ENCODE data around the gene CUL1.

Gene CUL1

GRCh38 chr7:148747274-148747673 lies 48.6 kb downstream of the CUL1 start:
- Histone ChIP-seq H3K4me1 (ENCODE audit: insufficient read depth, low read length) (no peaks in the 10 kb centered on the region), H2AFZ (ENCODE audit: low read depth, low read length) (no peak overlapping the region), H3K27ac (ENCODE audit: low read length) (no peak overlapping the region), H3K9ac (ENCODE audit: low read depth, low read length) (no peak overlapping the region), H3K9me3 (ENCODE audit: insufficient read depth, low read length, severe bottlenecking) (peaks cover 5% of the 10 kb centered on the region), H4K20me1 (ENCODE audit: insufficient read depth, low read length) (peaks cover 25% of the 10 kb centered on the region), H3K27me3 (ENCODE audit: insufficient read depth, low read length, poor library complexity) (no peaks in the 10 kb centered on the region), H3K4me3 (ENCODE audit: low read depth in 1 of 2, low read length in 2 of 2) (no peak overlapping the region), H3K4me2 (ENCODE audit: insufficient read depth, low read length) (no peak overlapping the region), H3K36me3 (ENCODE audit: insufficient read depth, low read length) (peaks cover 26% of the 10 kb centered on the region), H3K79me2 (ENCODE audit: insufficient read depth, low read length) (peaks cover 56% of the 10 kb centered on the region)
- DNase-seq: no peak
- no peak for ATAC-seq (ENCODE audit: insufficient read depth, low read depth)
- TF ChIP-seq CTCF (IDR thresholded peaks at IDR 0.05; ENCODE audit: borderline replicate concordance, extremely low read depth, low read length, poor library complexity, severe bottlenecking) (no peak), EZH2 (IDR thresholded peaks at IDR 0.05; ENCODE audit: borderline replicate concordance, low read depth, low read length, severe bottlenecking) (no peak)

GRCh38 chr7:148750442-148751355 lies 52.0 kb downstream of the CUL1 start:
- H3K79me2 ChIP-seq (ENCODE audit: insufficient read depth, low read length): peaks cover 49% of the 10 kb centered on the region
- peaks cover 29% of the 10 kb centered on the region for H4K20me1 ChIP-seq (ENCODE audit: insufficient read depth, low read length)
- no peaks in the 10 kb centered on the region for H3K9me3 ChIP-seq (ENCODE audit: insufficient read depth, low read length, severe bottlenecking)
- no peak overlapping the region for H2AFZ ChIP-seq (ENCODE audit: low read depth, low read length)
- no peak for TF ChIP-seq EZH2 (IDR thresholded peaks at IDR 0.05; ENCODE audit: borderline replicate concordance, low read depth, low read length, severe bottlenecking)
- TF ChIP-seq CTCF (IDR thresholded peaks at IDR 0.05; ENCODE audit: borderline replicate concordance, extremely low read depth, low read length, poor library complexity, severe bottlenecking): no peak
- ATAC-seq (ENCODE audit: insufficient read depth, low read depth) (no peak), DNase-seq (no peak)
- no peaks in the 10 kb centered on the region for H3K27me3 ChIP-seq (ENCODE audit: insufficient read depth, low read length, poor library complexity)
- H3K36me3 ChIP-seq (ENCODE audit: insufficient read depth, low read length): peaks cover 33% of the 10 kb centered on the region
- no peak overlapping the region for H3K4me3 ChIP-seq (ENCODE audit: low read depth in 1 of 2, low read length in 2 of 2)
- H3K9ac ChIP-seq (ENCODE audit: low read depth, low read length): no peak overlapping the region
- H3K4me1 ChIP-seq (ENCODE audit: insufficient read depth, low read length): no peaks in the 10 kb centered on the region
- no peak overlapping the region for H3K4me2 ChIP-seq (ENCODE audit: insufficient read depth, low read length)
- no peak overlapping the region for H3K27ac ChIP-seq (ENCODE audit: low read length)

GRCh38 chr7:148753224-148753623 lies 54.5 kb downstream of the CUL1 start:
- Histone ChIP-seq H3K9ac (ENCODE audit: low read depth, low read length) (no peak overlapping the region), H3K27me3 (ENCODE audit: insufficient read depth, low read length, poor library complexity) (no peaks in the 10 kb centered on the region), H2AFZ (ENCODE audit: low read depth, low read length) (no peak overlapping the region), H3K27ac (ENCODE audit: low read length) (no peak overlapping the region), H4K20me1 (ENCODE audit: insufficient read depth, low read length) (peaks cover 22% of the 10 kb centered on the region), H3K36me3 (ENCODE audit: insufficient read depth, low read length) (peaks cover 39% of the 10 kb centered on the region), H3K4me3 (ENCODE audit: low read depth in 1 of 2, low read length in 2 of 2) (no peak overlapping the region), H3K9me3 (ENCODE audit: insufficient read depth, low read length, severe bottlenecking) (no peaks in the 10 kb centered on the region), H3K4me2 (ENCODE audit: insufficient read depth, low read length) (no peak overlapping the region), H3K4me1 (ENCODE audit: insufficient read depth, low read length) (no peaks in the 10 kb centered on the region), H3K79me2 (ENCODE audit: insufficient read depth, low read length) (peaks cover 35% of the 10 kb centered on the region)
- TF ChIP-seq EZH2 (IDR thresholded peaks at IDR 0.05; ENCODE audit: borderline replicate concordance, low read depth, low read length, severe bottlenecking): no peak
- no peak for TF ChIP-seq CTCF (IDR thresholded peaks at IDR 0.05; ENCODE audit: borderline replicate concordance, extremely low read depth, low read length, poor library complexity, severe bottlenecking)
- ATAC-seq (ENCODE audit: insufficient read depth, low read depth) (no peak), DNase-seq (no peak)

Measured in DND-41 (cell line).